ENCODE results near the gene MYH9.

The MYH9 gene

GRCh38 chr22:36386900-36387708, 663 bp downstream of the MYH9 start:
- peak; percentile 88 for DNase-seq (ENCODE audit: low spot score)
- H3K4me3 ChIP-seq = peak overlapping the region; percentile 94
- H3K27ac ChIP-seq = peak overlapping the region; percentile 98
- no peak for TF ChIP-seq CTCF (IDR thresholded peaks at IDR 0.05)

GRCh38 chr22:36386351-36386899, 1.3 kb downstream of the MYH9 start:
- peak overlapping the region; percentile 94 for H3K4me3 ChIP-seq
- peak overlapping the region; percentile 98 for H3K27ac ChIP-seq
- no peak for TF ChIP-seq CTCF (IDR thresholded peaks at IDR 0.05)
- DNase-seq (ENCODE audit: low spot score) = no peak

GRCh38 chr22:36385491-36386350, 2.0 kb downstream of the MYH9 start:
- peak; percentile 87 for DNase-seq (ENCODE audit: low spot score)
- TF ChIP-seq CTCF (IDR thresholded peaks at IDR 0.05) = no peak
- peak overlapping the region; percentile 94 for H3K4me3 ChIP-seq
- peak overlapping the region; percentile 98 for H3K27ac ChIP-seq

GRCh38 chr22:36384766-36385481, 2.8 kb downstream of the MYH9 start:
- Histone ChIP-seq H3K4me3 (peak overlapping the region; percentile 94), H3K27ac (peak overlapping the region; percentile 98)
- no peak for TF ChIP-seq CTCF (IDR thresholded peaks at IDR 0.05)
- no peak for DNase-seq (ENCODE audit: low spot score)

- TF ChIP-seq CTCF (IDR thresholded peaks at IDR 0.05) = no peak
- peak overlapping the region; percentile 59 for H3K4me3 ChIP-seq
- H3K27ac ChIP-seq = peak overlapping the region; percentile 98
- no peak for DNase-seq (ENCODE audit: low spot score)
These were observed 4.6 kb downstream of the MYH9 start for GRCh38 chr22:36383110-36383581.

GRCh38 chr22:36381513-36382128, 6.1 kb downstream of the MYH9 start:
- Histone ChIP-seq H3K27ac (peak overlapping the region; percentile 98), H3K4me3 (peak overlapping the region; percentile 44)
- no peak for DNase-seq (ENCODE audit: low spot score)
- TF ChIP-seq CTCF (IDR thresholded peaks at IDR 0.05) = no peak

All from coronary artery (tissue), 2 donors.